WTC11 (cell line): ENCODE results near the gene NOM1. TPM values are rescaled to one million over a fixed set of nuclear protein-coding genes. Genes with fewer than 3 reads are reported as not detected.

Experiments
- ATAC-seq: fragments of 200-7000 bp; cut with Tn5 transposase; 2 replicates; pipeline ENCODE4 v1.10.0; 2021; ENCODE audit warnings: mild to moderate bottlenecking, moderate library complexity
- CTCF ChIA-PET: fragments of 300-600 bp; sonication (Branson Sonifier 250); formaldehyde crosslinking; loops from one replicate; lab custom pipeline; 2021; ENCODE audit warnings: antibody characterized with exemption; lab: Charles Lee
- POLR2A ChIA-PET: fragments of 350-600 bp; sonication (Branson Sonifier 250); formaldehyde crosslinking; loops from one replicate; lab custom pipeline; 2021; ENCODE audit warnings: antibody characterized with exemption; lab: Charles Lee
- DNase-seq: peaks from one replicate; pipeline ENCODE4 v3.0.0; 2021; ENCODE audit warnings: low spot score
- H3K27ac Mint-ChIP-seq: 2 replicates; pipeline ENCODE4 v1.8.0; 2021; ENCODE audit warnings: mixed read lengths
- H3K27me3 Mint-ChIP-seq: 2 replicates; pipeline ENCODE4 v1.8.0; 2021; ENCODE audit warnings: low read depth, mild to moderate bottlenecking, moderate library complexity, mixed read lengths
- H3K36me3 Mint-ChIP-seq: 2 replicates; pipeline ENCODE4 v1.8.0; 2021; ENCODE audit warnings: mixed read lengths
- H3K4me1 Mint-ChIP-seq: 2 replicates; pipeline ENCODE4 v1.8.0; 2022; ENCODE audit warnings: mixed read lengths
- H3K4me3 Mint-ChIP-seq: 2 replicates; pipeline ENCODE4 v1.8.0; 2021; ENCODE audit warnings: mild to moderate bottlenecking, moderate library complexity, mixed read lengths
- H3K9me3 Mint-ChIP-seq: 2 replicates; pipeline ENCODE4 v1.8.0; 2021; ENCODE audit warnings: mixed read lengths
- AR ChIP-seq: fragments of 250-450 bp; sonication (Bioruptor Pico); IDR thresholded peaks from 2 replicates; pipeline ENCODE4 v1.9.0; 2021; ENCODE audit warnings: mild to moderate bottlenecking
- CREB1 ChIP-seq: sonication (generic); formaldehyde crosslinking; IDR thresholded peaks from 2 replicates; pipeline ENCODE4 v1.8.0; 2023; ENCODE audit warnings: mild to moderate bottlenecking, missing genetic modification reagents
- CREM ChIP-seq: sonication (generic); formaldehyde crosslinking; IDR thresholded peaks from 2 replicates; pipeline ENCODE4 v1.8.1; 2022; ENCODE audit warnings: mild to moderate bottlenecking, missing genetic modification reagents, moderate library complexity
- EMX1 ChIP-seq: fragments of 250-450 bp; sonication (Bioruptor Pico); IDR thresholded peaks from 2 replicates; pipeline ENCODE4 v1.8.0; 2021; ENCODE audit warnings: mild to moderate bottlenecking
- ESRRA ChIP-seq: sonication (generic); formaldehyde crosslinking; IDR thresholded peaks from 2 replicates; pipeline ENCODE4 v1.8.1; 2022; ENCODE audit warnings: mild to moderate bottlenecking, missing genetic modification reagents, borderline replicate concordance
- GRHL2 ChIP-seq: fragments of 250-450 bp; sonication (Bioruptor Pico); IDR thresholded peaks from 2 replicates; pipeline ENCODE4 v1.8.0; 2022; ENCODE audit warnings: mild to moderate bottlenecking, moderate library complexity; ENCODE audit not compliant: insufficient replicate concordance, severe bottlenecking
- JAZF1 ChIP-seq: fragments of 250-450 bp; sonication (Bioruptor Pico); IDR thresholded peaks from 2 replicates; pipeline ENCODE4 v1.9.0; 2021; ENCODE audit warnings: moderate library complexity, mild to moderate bottlenecking, inconsistent platforms
- JUN ChIP-seq: sonication (generic); formaldehyde crosslinking; IDR thresholded peaks from 2 replicates; pipeline ENCODE4 v1.8.0; 2023; ENCODE audit warnings: mild to moderate bottlenecking, missing genetic modification reagents
- NR3C1 ChIP-seq: sonication (generic); formaldehyde crosslinking; conservative IDR thresholded peaks from 2 replicates; pipeline ENCODE4 v1.8.1; 2023; ENCODE audit warnings: low read depth, mild to moderate bottlenecking, missing genetic modification reagents
- OVOL2 ChIP-seq: fragments of 250-450 bp; sonication (Bioruptor Pico); IDR thresholded peaks from 2 replicates; pipeline ENCODE4 v1.9.0; 2021; ENCODE audit warnings: mild to moderate bottlenecking, borderline replicate concordance
- SMAD4 ChIP-seq: sonication (generic); formaldehyde crosslinking; IDR thresholded peaks from 2 replicates; pipeline ENCODE4 v1.8.0; 2022; ENCODE audit warnings: mild to moderate bottlenecking, missing genetic modification reagents
- SOX15 ChIP-seq: fragments of 250-450 bp; sonication (Bioruptor Pico); IDR thresholded peaks from 2 replicates; pipeline ENCODE4 v1.9.0; 2021; ENCODE audit warnings: mild to moderate bottlenecking
- STAT6 ChIP-seq: sonication (generic); formaldehyde crosslinking; conservative IDR thresholded peaks from 2 replicates; pipeline ENCODE4 v1.8.1; 2023; ENCODE audit warnings: mild to moderate bottlenecking, low read depth, missing genetic modification reagents, moderate library complexity
- USF1 ChIP-seq: sonication (generic); formaldehyde crosslinking; IDR thresholded peaks from 2 replicates; pipeline ENCODE4 v1.8.0; 2022; ENCODE audit warnings: mild to moderate bottlenecking, missing genetic modification reagents
- ZMAT4 ChIP-seq: fragments of 250-450 bp; sonication (Bioruptor Pico); IDR thresholded peaks from 2 replicates; pipeline ENCODE4 v1.9.0; 2021; ENCODE audit warnings: mild to moderate bottlenecking
- ZNF138 ChIP-seq: sonication (generic); formaldehyde crosslinking; conservative IDR thresholded peaks from 2 replicates; pipeline ENCODE4 v1.8.1; 2022; ENCODE audit warnings: mild to moderate bottlenecking, moderate library complexity, missing genetic modification reagents
- ZNF281 ChIP-seq: sonication (generic); formaldehyde crosslinking; IDR thresholded peaks from 2 replicates; pipeline ENCODE4 v1.8.0; 2023; ENCODE audit warnings: mild to moderate bottlenecking, missing genetic modification reagents
- ZNF416 ChIP-seq: fragments of 250-450 bp; sonication (Bioruptor Pico); IDR thresholded peaks from 2 replicates; pipeline ENCODE4 v1.9.0; 2021; ENCODE audit warnings: mild to moderate bottlenecking, inconsistent platforms
- ZNF671 ChIP-seq: fragments of 250-450 bp; sonication (Bioruptor Pico); IDR thresholded peaks from 2 replicates; pipeline ENCODE4 v1.8.0; 2021; ENCODE audit warnings: mild to moderate bottlenecking
- total RNA-seq: library from RNA; stranded (reverse); gene quantifications from 3 replicates; pipeline ENCODE4 v1.2.3, GENCODE V29; 2021

NOM1 gene
- total RNA-seq, 1 experiment from 2014 or later, result 38.5 TPM

GRCh38 chr7:156993925-156994235 is 44.4 kb downstream of the NOM1 start (continued):
- TF ChIP-seq AR (CRISPR knock-in tag), result no peak
- no peak for TF ChIP-seq NR3C1
- no peak for TF ChIP-seq ZNF671
- no peak for TF ChIP-seq SMAD4
- no peak for TF ChIP-seq CREM
- TF ChIP-seq CREB1 (CRISPR knock-in tag), result no peak
- TF ChIP-seq SOX15 (CRISPR knock-in tag), result no peak
- TF ChIP-seq OVOL2 (CRISPR knock-in tag), result no peak
- TF ChIP-seq JUN (CRISPR knock-in tag), result no peak
- TF ChIP-seq USF1 (CRISPR knock-in tag), result no peak

GRCh38 chr7:156994417-156994816 is 44.9 kb downstream of the NOM1 start:
- ATAC-seq, result no peak
- POLR2A ChIA-PET, result no interaction called here
- Mint-ChIP-seq H3K9me3 (no peaks in the 10 kb centered on the region), H3K4me3 (no peak overlapping the region), H3K36me3 (no peaks in the 10 kb centered on the region), H3K27ac (no peak overlapping the region), H3K4me1 (peaks cover 8% of the 10 kb centered on the region), H3K27me3 (peaks cover 59% of the 10 kb centered on the region)
- CTCF ChIA-PET, result interaction anchor here (0.5 to 1.5 kb wide), 4 partner anchors 18 to 279 kb away, joined by 3 to 5 read pairs (median 3); no protein-coding TSS in a partner anchor
- DNase-seq, result no peak
- TF ChIP-seq ZNF281 (CRISPR knock-in tag) (no peak), ESRRA (CRISPR knock-in tag) (no peak), ZMAT4 (CRISPR knock-in tag) (no peak), STAT6 (no peak), ZNF416 (CRISPR knock-in tag) (no peak), JAZF1 (CRISPR knock-in tag) (no peak), ZNF138 (CRISPR knock-in tag) (no peak), EMX1 (no peak), GRHL2 (CRISPR knock-in tag) (no peak)
